Right renal cortex interstitium (tissue), 3 donors: ENCODE measurements around the gene IQSEC3. TPM values are rescaled to one million over a fixed set of nuclear protein-coding genes. Genes with fewer than 3 reads are reported as not detected.

Experiments
- DNase-seq, 3 donors: peaks; one replicate each; pipeline ENCODE4 v3.0.0-alpha.2; 2013; ENCODE audit warnings: low read depth in 3 of 3, low spot score in 2 of 3
- polyA plus RNA-seq, 3 donors: library from polyadenylated mRNA; unstranded; fragments of 120-200 nt; gene quantifications; one replicate each; pipeline ENCODE4 v1.2.1, GENCODE V29; 2013; ENCODE audit not compliant: insufficient read length in 3 of 3

The IQSEC3 gene
- polyA plus RNA-seq, 3 donors: 4.5 to 6.7 (median 5.7) TPM

GRCh38 chr12:191541-191940 lies 125.0 kb downstream of the IQSEC3 start:
- no peak for DNase-seq

DNA sequence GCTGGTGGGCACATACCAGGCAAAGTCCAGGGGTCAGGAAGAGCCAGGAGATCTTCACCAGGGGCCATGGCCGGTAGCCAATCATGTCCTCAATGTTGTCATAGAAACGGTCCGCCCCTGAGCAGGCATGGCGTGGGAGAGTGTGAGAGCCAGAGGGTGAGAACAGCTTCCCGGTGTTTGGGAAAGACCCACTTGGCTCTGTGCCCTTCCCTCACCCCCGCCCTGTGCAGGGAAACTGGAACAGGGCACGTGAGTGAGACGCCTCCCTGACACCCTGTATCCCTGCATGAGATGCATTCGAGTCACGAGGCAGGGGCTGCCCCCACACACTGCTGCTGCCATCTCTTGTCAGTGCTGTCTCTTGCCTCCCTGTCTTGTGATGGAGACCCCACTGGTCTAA lies 126.7 kb downstream of the IQSEC3 start:
- DNase-seq: no peak

DNA sequence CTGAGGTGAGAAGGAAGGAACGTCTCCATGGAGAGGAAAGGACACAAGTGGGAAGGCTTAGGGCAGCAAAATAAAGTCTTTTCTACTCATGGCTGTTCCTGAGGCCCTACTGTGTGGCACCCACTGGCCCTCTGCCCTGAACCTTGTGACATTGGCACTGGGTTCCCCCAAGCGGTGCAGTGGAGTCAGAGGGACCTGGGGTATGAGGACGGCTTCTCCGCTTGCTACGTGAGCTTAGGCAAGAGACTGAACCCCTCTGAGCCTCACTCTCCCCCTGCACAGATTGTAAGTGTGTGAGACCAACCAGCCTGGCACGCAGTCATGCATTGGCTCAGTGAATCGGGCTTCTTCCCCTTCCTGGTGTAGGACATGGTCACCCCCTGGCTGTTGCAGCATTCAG lies 127.7 kb downstream of the IQSEC3 start:
- no peak for DNase-seq

- no peak for DNase-seq
These were observed 128.6 kb downstream of the IQSEC3 start for GRCh38 chr12:195156-195555.

GRCh38 chr12:195951-196350 lies 129.4 kb downstream of the IQSEC3 start:
- no peak for DNase-seq

DNA sequence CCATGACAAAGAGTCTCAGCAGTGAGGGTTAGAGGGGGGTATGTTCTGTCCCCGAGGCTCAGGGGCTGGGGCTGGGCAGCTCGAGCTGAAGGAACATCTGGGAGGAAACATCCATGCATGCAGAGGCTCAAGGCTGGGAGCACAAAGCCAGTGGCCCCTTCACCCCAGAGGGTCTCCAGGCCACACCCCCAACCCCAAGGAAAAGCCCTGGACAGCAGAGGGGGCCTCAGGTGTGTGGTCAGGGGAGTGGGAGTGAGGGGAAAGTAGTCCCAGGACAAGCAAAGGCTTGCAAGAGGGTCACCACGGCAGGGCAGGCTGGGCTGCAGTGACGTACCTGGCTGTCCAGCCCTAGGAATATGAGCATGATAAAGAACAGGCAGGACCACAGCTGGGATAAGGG lies 129.9 kb downstream of the IQSEC3 start:
- no peak for DNase-seq

DNA sequence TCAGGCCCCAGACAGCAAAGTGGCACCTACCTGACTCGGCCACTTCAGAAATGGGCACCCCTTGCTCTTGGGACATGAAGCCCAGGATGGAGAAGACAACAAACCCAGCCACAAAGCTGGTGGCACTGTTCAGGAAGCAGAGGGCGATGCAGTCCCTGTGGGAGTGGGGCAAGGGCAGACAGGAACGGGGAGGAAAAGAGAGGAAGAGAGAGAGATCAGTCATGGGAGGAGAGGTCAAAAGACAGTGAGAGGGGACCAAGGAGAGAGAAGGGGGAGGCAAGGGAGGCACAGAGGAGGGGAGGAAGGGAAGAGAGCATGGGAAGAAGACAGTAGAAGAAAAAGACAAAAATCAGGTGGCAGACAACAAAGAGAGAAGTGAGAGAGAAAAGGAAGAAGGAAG lies 130.8 kb downstream of the IQSEC3 start:
- DNase-seq: no peak

DNA sequence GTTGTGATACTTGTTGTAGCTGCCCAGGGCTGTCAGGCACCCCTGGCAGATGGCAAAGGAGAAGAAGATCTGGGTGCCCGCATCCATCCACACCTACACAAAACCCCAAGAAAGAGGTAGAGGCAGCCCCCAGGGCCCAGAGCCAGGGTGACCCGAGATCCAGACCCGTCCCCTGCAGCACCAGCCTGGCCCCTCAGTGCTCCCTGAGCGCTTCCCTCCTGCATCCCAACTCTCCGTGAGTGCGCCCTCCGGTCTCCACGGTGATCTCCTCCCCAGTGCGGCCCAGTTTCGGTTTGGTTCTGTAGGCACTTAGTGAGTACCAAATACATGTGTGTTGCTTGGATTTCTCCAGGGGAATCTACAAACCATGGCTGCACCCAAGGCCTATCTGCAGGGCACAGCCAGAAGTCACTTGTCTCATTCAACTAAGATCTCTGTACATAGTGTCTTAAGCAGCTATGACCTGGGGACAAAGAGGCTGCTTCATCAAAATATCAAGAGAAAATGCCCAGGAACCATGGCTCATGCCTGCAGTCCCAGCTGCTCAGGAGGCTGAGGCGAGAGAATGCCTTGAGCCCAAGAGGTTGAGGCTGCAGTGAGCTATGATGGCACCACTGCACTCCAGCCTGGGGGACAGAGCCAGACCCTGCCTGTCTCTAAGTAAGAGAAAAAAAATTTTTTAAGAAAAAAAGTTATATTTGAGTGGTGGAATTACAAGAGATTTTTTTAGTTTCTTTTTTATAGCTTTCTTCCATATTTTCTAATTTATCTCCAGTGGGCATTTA lies 131.5 kb downstream of the IQSEC3 start:
- no peak for DNase-seq

- DNase-seq: no peak
These were observed 132.1 kb downstream of the IQSEC3 start for GRCh38 chr12:198705-199104.

DNA sequence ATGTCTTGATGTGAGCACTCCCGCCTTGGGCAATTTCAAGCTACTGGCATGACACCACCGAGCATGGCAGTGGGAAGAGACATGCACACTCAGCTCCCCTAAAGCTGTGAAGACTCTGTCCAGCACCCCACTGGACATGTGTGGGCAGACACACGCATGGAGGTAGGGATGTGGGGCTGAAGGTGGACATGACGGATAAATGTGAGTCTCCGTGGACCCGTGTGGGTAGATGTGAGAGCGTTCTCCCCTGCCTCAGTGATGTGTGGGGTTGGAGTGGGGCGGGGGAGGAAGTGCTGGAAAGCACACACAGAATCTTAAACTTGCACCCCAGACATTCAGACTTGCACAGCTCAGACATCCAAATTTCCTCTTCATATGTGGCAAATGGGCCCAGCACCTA lies 134.8 kb downstream of the IQSEC3 start:
- DNase-seq: no peak

GRCh38 chr12:202081-202731 lies 135.6 kb downstream of the IQSEC3 start:
- DNase-seq: no peak

DNA sequence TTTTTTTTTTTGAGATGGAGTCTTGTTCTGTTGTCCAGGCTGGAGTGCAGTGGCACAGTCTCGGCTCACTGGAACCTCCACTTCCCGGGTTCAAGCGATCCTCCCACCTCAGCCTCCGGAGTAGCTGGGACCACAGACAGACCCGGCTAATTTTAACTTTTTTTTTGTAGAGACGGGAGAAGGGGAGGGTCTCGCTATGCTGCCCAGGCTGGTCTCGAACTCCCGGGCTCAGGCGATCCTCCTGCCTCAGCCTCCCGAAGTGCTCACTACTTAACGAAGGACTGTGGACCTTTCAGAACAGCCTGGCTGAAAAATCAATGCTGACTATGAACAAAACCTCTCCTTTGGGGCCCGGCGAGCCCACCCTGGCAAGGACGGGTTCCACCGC lies 136.5 kb downstream of the IQSEC3 start:
- DNase-seq: no peak

GRCh38 chr12:203462-204260 lies 137.1 kb downstream of the IQSEC3 start:
- no peak for DNase-seq

DNA sequence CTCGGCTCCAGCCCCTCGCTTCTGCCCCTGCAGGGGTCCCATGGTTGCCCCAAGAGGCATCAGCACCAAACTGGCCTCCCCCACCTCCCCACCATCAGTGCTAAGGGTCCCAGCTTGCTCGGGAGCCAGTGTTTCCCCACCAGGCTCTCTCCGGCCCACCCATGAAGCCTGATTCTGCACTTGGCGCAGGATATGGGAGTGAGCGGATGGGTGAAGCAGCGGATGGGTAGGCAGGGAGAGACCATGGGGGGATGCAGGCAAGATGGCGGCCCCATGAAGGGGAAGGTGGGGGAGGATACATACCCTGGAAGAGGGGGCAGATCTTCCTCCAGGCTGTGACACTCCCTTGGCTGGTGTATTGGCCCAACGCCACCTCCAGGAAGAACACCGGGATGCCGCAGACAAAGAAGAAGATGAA lies 137.7 kb downstream of the IQSEC3 start:
- no peak for DNase-seq

DNA sequence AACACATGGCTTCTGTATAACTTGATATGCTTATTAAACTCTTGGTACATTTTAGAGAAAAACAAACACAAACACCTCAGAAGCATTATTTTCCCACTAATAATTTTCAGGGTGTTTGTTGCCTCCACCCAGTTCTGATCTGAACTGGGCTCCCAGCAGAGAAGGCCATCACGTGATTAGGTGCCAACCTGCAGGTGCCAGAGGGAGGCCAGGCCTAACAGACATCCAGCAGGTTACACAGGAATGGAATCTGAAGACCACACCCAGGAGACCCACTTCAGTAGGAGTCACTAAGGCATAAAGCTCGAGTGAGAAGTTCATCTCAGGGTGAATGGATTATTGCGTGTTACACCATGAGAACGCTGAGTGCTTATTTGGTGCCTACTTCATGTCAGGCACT lies 138.5 kb downstream of the IQSEC3 start:
- no peak for DNase-seq

DNA sequence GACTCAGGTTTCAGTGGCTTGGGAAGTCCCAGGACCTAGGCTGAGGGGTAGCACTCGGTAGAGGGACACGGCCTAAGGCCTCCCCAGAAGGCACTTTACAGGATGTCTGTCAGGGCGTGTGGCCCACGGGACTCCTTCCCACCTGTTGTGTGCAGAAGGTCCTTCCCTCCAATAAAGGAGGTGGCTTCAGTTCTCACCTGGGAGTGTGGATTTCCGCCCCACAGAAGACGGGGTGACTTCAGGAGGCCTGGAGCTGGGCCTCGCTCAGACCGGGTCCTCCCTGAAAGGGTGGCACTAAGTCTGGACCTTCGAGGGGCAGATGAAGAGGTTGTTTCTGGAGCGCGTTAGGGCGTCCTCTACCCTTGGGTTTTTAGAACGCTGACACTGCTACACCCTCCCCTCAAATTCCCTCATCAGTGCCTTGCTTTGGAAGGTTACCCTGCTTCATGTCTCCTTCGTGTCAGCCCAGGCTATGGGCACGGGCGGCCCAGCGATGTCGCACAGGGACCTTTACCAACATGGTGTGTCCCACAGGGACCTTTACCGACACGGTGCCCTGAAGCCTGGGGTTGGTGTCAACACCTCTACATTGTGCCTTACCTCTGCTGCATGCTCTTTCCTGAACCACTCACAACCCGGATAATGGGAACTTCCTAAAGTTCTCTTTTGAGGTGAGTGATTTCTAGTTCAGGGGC lies 140.3 kb downstream of the IQSEC3 start:
- no peak for DNase-seq

DNA sequence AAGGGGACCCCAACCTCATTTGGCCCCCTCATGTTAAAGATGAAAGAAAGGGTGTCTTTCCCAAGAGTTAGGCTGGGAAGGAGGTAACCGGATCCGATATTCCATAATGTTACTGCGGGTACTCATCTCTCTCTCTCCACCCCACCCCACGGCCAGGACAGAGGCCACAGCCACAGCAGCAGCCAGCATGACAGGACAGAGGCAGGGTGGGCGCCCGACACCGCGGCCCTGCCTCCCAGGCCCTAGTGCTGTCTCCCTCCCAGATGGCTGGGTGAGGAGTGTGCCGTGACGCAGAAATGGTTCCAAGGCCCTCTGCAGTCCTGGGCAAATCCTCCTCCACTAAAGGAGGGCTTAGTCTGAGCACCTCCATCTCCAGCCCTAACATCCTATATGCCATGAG lies 141.2 kb downstream of the IQSEC3 start:
- no peak for DNase-seq

- DNase-seq: no peak
These were observed 142.2 kb downstream of the IQSEC3 start for GRCh38 chr12:208813-209212.

GRCh38 chr12:209246-209645 lies 142.7 kb downstream of the IQSEC3 start:
- no peak for DNase-seq

DNA sequence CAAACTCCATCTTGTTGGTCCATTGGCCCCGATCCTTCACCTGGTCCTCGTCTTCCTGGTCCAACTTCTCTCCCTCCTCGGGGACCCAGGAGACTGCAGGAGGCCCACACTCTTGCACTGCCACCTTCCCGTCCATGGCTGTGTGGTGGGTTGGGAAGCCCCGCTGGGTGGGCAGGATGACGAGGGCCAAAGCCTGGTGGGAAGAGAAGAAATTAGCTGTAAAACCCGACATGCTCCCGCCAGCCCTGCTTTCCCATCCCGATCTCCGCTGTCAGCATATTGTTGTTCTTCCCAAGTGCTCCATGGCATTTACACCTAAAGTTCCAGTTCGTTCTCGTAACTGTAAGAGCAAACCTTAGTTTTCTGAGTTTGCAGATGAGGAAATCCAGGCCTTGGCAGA lies 143.3 kb downstream of the IQSEC3 start:
- DNase-seq: no peak
